ENCODE results near the gene TPPP2.
A peak's percentile ranks its signal among the peaks of the same experiment; 100 is the strongest.
"Not testable (repeated sequence)": the region's sequence is repeated elsewhere in the genome, so short reads cannot be mapped to it uniquely, and the experiment has no call there.

TPPP2 gene

DNA sequence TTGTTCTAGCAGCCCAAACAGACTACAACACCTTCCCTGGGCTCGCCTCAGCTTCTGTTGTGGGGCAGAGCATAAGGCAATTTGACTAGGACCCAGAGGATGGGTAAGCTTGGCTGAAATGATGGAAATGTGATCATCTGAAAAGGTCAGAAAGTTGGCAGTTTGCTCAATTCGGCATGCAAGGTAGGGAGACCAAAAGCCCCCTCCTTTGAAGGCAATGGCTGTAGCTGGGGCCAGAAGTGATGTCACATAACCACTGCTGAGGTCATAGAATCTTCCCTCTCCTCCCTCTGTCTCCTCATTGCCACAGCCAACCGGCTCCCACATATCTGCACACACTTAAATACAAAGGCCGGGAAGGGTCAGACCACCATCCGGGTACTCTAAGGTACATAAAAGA, at the start of gene TPPP2:
Gene TPPP2 (plus strand): TSS at position 301 of the 400 bp plus-strand sequence. CDS start 365 bp downstream, outside the sequence.
- no peak for DNase-seq (ENCODE audit: low read depth)

GRCh38 chr14:20980906-20981305, 49.1 kb upstream of the TPPP2 start:
- no peak for DNase-seq (ENCODE audit: low read depth)

DNA sequence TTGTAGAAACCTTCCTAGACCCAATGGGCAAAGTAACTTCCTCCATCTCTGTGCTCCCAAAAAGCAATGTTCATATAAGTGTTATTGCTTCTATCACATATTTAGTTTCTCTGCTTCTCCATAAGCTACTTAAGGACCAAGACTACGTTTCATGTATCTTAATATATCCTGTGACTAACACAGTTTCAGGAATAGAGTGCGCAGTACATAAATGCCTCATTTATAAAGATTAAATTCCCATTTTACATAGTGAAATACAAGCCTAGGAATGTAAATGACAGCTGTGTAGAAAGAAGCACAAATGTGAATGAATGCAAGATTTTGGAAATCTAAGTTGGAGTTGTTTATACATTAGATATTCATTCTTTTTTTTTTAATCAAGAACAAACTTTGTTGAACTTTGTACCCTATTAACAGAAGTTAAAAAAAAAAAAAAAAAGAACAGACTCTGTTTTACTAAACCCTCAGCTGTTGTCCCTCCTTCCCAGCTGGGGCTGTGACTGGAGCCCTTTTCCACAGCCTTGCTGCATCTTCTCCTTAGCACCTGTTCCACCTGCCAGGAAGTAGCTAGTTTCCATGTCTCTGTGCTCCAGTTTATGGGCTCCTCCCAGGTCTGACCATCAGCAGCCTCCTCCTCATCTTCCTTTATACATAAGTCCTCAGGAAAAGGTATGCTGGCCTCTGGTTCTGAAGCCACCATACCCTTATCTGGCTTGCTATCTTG, 47.2 kb upstream of the TPPP2 start:
- no peak for DNase-seq (ENCODE audit: low read depth)

GRCh38 chr14:20985650-20986049, 44.4 kb upstream of the TPPP2 start:
- DNase-seq (ENCODE audit: low read depth): not testable (repeated sequence)

GRCh38 chr14:20986811-20987210, 43.2 kb upstream of the TPPP2 start:
- DNase-seq (ENCODE audit: low read depth): peak; percentile 82

DNA sequence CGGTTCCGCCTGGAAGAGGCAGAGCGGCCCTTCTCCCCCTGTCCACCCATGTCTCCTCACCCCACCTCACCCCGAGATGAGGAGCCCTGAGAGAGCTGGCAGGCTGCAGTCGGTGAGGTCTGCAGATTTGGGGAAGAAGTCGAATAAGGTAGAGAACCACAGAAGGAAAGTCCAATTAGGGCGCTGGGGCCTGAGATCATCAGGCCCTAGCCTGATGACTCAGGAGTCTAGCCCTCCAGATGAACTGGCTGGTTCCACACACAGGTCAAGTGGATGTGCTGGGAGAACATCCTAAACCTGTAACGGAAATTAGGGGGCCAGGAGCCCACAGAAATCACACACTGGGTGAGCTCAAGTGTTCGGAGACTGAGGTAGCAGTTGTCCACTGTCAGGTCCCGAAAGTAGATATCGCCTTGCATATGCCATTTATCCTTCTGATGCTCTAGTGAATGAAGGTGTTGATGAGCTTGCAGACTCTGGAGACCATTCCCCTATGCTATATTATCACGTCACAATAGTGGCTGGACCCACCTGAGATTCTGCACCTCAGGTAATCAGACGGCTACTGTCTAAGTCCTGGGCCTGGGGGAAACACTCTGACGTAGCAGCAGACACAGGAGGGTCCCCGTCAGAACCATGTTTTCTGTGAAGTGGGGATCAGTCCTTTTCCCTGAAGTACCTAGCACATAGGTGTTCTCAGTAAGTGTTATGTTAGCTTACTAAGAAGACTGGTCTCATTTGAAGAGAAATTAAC, 41.1 kb upstream of the TPPP2 start:
- DNase-seq (ENCODE audit: low read depth): no peak

GRCh38 chr14:20989471-20989786, 40.6 kb upstream of the TPPP2 start:
- DNase-seq (ENCODE audit: low read depth): no peak

DNA sequence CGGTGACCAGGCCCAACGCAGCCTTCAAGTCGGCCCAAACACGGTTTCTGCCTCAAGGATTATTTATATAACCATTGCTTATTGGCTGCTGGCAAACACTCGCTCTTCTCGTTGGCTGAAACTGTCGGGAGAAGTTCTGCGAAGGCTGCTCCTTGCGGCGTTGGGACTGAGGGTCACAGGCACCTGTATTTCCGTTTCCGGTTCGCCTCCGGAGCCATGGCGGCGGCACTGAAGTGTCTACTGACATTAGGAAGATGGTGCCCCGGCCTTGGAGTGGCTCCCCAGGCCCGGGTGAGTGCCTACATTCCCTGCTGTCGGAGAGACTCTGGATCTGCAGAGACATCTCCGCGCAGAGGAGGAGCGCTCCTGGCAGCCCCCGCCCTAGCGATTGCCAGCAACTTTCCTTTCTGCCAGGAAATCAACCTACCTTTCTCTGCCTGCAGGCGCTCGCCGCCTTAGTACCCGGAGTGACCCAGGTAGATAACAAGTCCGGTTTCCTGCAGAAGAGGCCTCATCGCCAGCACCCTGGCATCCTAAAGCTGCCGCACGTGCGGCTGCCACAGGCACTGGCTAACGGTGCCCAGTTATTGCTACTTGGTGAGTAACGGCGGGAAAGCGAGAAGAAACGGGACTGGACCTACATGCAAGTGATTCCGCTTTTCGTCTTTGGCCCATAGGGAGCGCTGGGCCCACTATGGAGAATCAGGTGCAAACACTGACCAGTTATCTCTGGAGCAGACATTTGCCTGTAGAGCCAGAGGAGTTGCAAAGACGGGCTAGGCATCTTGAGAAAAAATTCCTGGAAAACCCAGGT, 40.0 kb upstream of the TPPP2 start, which contains the start of gene METTL17:
Gene METTL17 (plus strand): TSS at position 194 of the 814 bp plus-strand sequence. CDS start 23 bp downstream, at position 217.
- DNase-seq (ENCODE audit: low read depth): peak; percentile 89

GRCh38 chr14:20996521-20996920, 33.5 kb upstream of the TPPP2 start:
- DNase-seq (ENCODE audit: low read depth): no peak

GRCh38 chr14:20997115-20997514, 32.9 kb upstream of the TPPP2 start:
- DNase-seq (ENCODE audit: low read depth): no peak

GRCh38 chr14:20997564-20997963, 32.5 kb upstream of the TPPP2 start:
- no peak for DNase-seq (ENCODE audit: low read depth)

- DNase-seq (ENCODE audit: low read depth): no peak
Observed at GRCh38 chr14:20998139-20998538, 31.9 kb upstream of the TPPP2 start.

DNA sequence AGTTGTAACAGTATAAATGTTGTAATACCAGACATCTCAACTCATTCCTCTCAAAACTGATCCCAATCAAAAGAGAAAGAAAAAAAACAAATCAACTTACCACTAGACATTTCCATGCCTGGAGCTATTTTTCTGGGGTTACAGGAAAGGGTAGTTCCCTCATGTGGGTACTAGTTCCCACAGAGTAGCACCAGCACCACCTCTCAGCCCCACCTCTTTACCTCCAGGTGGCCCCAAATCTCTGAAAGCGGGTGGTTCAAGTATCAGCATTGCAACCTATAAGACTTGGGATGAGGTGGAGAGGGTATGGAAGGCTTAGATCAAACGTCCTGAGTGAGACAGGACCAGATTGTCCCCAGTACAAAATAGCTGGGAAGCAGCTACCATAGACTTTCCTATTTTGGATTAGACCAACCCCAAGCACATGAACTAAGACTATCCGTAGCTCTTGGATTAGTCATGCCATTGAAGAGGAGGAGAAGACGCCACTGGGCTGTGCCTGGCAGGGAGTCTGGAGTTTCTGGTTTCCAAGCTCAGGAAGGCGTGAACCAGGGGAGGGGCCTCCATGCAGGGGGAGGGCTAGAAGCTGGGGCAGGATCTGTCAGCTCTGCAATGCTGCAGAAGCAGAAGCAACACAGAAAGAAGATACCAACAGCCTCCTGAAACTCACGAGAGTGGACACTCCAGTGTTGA, 31.2 kb upstream of the TPPP2 start, which contains the start of gene SLC39A2:
Gene SLC39A2 (plus strand): TSS at position 620 of the 693 bp plus-strand sequence. CDS start 154 bp downstream, outside the sequence.
- no peak for DNase-seq (ENCODE audit: low read depth)

- DNase-seq (ENCODE audit: low read depth): no peak
Observed at GRCh38 chr14:20999591-20999990, 30.4 kb upstream of the TPPP2 start.

- no peak for DNase-seq (ENCODE audit: low read depth)
Observed at GRCh38 chr14:21001218-21001617, 28.8 kb upstream of the TPPP2 start.

DNA sequence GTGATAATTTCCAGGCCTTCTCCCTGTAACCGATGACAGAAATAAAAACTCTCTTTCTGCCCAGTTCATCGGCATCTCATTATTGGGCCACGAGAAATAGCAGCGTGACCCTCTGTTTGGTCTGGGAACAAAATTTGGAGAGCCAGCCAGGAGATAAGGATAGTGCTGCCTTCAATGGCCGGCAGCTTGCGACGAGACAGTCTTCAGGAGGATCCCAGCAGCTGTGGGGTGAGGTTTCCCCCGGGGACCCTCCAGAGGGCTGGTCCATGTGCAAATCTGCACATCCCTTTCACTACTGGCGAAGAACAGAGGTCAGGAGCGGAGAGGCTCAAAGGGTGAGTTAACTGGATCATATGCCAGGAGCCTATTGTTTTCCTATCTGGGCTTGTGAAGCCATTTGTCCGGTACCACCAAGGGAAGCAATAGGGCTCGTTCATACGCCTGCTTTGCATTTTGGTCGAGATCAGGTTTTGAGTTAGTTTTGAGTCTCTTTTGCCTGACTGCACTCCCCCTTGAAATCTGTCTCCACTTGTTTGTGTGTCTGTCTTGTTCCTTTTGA, 26.1 kb upstream of the TPPP2 start:
- DNase-seq (ENCODE audit: low read depth): no peak

DNA sequence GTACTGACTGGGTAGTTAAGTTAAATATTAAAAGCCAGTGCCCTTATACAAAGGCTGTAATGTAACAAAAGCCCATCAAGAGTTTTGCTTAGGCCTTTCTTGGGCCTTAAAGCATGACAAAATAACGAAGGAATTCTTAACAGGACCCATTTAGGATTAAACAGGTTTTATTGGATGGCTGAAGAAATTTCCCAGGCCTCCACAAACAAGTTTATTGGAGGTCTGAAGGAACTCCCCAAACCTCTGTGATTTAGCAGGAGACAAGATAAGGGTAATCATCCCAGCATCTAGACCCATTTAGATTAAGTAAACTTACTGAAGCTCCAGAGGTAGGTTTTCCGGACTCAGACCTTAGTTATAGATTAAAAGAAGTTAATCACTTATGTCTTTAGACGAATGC, 20.3 kb upstream of the TPPP2 start:
- DNase-seq (ENCODE audit: low read depth): not testable (repeated sequence)

DNA sequence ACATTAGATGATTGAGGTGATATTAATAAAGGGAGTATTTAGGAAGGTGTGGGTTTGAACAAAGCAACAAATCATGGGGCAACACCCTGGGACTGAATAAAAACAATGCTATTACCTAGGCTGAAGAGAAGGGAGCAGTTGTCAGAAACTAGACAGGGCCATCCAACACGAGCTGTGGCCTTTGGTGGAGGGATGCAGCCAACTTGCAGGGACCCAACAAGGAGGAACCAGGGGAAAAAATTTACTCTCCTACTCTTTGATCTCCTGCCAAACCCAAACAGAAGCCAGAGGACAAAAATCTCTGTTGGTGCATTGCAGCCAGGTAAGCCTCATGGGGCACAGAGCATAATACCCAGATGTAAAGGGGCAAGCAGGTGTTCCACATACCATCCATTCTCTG, 18.9 kb upstream of the TPPP2 start:
- DNase-seq (ENCODE audit: low read depth): no peak

GRCh38 chr14:21014761-21015190, 15.2 kb upstream of the TPPP2 start:
- DNase-seq (ENCODE audit: low read depth): peak; percentile 47

DNA sequence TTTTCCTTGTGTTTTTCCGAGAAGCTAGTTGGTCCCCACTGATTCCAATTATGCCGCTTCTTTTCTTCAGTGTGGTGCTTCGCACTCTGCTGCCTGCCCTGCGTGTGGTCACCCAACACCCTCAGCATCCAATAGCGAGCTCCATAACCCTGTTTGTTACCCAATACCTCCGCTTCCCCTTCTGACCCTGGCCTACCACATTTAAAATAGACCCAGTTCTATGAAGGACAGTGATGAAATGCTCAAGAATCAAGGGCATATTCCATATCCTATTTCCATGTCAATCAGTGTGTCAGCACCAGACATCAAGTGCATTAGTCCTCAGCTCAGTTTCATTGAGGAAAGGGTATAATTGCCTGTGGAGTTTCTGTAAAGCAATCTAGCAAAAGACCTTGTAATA, 14.7 kb upstream of the TPPP2 start:
- no peak for DNase-seq (ENCODE audit: low read depth)

GRCh38 chr14:21016413-21017190, 13.4 kb upstream of the TPPP2 start:
- no peak for DNase-seq (ENCODE audit: low read depth)

All from HS-5 (cell line).